IPS-18c (cell line): Measurements from ENCODE around the gene TEPSIN.

Experiments
- H3K4me3 ChIP-seq: 2 replicates; pipeline ENCODE4 v1.7.0; 2013; ENCODE audit warnings: low read depth, mild to moderate bottlenecking, low read length, moderate library complexity; ENCODE audit not compliant: insufficient read depth
- H3K9me3 ChIP-seq: one replicate; pipeline ENCODE4 v1.6.1; 2013; ENCODE audit warnings: mild to moderate bottlenecking, low read length, moderate library complexity; ENCODE audit not compliant: control insufficient read depth, insufficient read depth

Gene TEPSIN

DNA sequence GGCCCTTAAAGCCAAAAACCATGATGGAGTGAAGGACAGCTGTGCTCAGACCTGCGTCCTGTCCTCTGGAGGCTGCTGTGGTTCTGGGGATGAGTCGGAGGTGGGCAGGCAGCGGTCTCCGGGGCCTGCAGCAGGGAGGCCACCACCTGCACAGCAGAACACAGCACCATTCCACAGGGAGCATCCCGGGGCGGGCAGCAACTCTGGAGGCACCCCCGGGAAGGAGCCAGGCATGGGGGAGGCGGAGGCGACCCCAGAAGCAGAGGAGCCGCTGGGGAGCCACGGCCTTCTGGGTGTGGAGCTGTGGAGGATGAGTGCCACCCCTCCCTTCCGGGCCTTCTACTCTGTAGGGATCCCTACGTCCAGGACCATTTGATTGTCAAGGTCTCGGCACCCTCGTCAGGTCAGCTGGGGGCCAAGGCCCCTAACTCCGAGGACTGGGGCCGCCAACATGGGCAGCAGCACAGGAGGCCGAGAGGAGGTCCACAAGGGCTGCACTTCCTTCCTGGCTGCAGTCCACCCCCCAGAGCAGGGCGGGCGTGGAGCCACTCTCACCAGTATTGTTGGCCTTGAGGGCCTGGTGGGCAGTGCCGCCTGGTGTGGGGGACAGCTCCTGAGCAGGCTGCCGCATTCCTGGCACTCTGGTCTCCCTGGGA is 39.9 kb downstream of the TEPSIN start:
- Histone ChIP-seq H3K4me3 (no peak overlapping the region), H3K9me3 (no peaks in the 10 kb centered on the region)

DNA sequence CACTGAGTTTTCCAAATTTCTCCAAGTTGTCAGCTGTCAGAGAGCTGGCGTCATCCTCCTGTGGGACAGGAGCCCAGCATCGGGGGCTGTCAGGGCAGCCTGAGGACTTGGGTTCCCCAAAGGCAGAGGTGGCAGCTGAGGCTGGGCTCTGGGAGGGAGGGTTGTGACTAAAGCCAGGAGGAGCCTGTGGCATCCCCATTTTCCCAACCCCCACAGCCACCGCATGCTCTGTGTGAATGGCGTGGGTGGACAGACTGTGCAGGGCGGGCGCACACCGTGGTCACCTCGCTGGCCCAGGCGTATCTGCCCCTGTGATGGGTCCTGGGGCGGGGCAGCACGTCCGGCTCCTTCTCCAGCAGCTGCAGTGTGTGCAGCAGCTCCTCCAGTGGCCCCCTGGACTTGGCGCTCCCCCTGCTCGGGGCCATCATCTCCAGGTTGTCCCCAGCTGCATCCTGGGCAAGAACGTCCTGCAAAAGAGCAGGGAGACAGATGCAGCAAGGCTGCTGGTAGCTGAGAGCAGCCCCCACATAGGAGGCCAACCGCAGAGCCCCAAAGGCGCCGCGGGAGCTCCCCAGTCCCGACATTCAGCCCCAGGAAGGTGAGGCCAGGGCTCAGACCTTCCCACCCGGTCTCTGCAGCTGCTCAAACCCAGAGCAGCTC is 40.9 kb downstream of the TEPSIN start:
- Histone ChIP-seq H3K9me3 (no peaks in the 10 kb centered on the region), H3K4me3 (no peak overlapping the region)

DNA sequence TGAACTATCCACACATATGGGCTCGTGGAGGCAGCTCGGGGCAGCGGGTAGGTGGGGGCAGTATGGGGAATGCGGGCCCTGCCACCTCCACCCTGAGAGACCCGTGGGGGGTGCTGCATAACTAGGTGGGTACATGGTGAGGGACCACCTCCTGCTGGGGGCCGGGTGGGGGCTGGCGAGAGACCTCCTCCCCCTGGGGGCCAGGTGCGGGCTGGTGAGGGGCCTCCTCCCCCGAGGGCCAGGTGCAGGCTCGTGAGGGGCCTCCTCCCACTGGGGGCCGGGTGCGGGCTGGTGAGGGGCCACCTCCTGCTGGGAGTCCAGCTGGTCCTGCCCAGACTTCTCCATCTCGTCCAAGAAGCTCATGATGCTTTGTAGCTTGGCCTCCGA is 41.5 kb downstream of the TEPSIN start:
- H3K4me3 ChIP-seq = no peak overlapping the region

DNA sequence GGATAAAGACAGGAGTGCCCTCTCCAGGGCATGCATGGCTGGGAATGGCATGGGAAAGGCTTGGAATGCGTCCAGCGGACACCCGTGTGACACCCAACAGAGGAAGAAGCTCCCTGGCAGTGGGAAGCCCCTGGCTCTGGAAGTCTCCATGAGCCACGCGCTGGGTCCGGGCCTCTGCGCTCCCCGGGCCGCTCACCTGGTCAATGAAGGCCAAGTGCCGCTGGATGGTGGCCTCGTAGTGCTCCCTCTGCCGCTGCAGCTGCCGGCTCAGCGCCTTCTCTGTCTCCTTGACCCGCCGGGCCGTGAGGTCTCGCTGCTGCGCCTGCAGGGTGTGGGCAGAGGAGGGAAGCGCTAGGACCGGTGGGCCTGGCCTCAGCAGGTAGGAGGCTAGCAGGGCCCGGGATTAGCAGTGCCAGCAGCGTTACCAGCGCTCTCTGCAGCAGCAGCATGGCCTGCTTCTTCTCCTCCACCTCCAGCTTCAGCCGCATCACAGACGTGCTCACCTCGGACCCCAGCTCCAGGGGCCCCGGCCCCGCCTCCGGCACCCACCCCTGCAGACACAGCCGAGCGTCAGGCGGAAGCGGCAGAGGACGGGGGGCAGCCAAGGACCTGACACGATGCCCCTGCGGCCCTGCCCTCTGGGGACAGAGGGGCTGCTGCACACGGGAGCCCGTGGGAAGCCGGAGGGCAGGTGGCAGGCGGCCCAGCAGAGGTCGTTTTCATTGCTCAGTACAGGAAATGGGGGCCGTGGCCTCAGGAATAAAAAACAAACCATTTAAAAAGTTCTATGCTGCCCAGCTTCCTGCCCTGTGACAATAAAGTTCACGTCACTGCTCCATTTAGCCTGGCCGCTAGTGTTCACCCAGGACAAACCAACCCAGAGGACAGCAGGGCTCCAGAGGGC is 42.1 kb downstream of the TEPSIN start:
- Histone ChIP-seq H3K9me3 (no peaks in the 10 kb centered on the region), H3K4me3 (no peak overlapping the region)

More for the DNA sequence above, 41.5 kb downstream of the TEPSIN start:
- no peaks in the 10 kb centered on the region for H3K9me3 ChIP-seq

DNA sequence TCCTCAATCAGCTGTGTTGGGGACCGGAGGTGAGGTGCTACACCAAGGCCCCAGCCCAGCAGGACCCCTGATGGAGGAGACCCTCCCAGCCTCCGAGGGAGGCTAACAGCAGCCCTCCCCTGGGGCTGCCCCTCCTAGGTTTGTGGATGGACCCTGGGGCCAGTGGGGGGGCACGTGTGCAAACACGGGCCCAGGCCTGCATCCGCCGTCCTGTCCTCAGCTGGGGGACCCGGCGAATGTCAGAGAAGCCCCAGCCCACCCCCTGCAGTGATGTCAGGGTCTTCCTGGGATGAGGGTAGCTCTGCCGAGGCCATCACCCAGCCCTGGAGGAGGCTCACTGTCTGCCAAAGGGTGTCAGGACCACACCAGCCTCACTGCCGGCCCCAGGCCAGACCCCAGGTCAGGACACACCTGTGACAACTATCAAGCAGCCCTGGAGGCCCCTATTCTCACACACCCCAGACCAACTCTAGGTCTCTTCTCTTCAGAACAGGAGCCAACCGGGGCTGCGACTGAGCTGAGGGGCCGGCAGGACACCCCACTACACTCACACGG is 42.8 kb downstream of the TEPSIN start:
- Histone ChIP-seq H3K4me3 (no peak overlapping the region), H3K9me3 (no peaks in the 10 kb centered on the region)

DNA sequence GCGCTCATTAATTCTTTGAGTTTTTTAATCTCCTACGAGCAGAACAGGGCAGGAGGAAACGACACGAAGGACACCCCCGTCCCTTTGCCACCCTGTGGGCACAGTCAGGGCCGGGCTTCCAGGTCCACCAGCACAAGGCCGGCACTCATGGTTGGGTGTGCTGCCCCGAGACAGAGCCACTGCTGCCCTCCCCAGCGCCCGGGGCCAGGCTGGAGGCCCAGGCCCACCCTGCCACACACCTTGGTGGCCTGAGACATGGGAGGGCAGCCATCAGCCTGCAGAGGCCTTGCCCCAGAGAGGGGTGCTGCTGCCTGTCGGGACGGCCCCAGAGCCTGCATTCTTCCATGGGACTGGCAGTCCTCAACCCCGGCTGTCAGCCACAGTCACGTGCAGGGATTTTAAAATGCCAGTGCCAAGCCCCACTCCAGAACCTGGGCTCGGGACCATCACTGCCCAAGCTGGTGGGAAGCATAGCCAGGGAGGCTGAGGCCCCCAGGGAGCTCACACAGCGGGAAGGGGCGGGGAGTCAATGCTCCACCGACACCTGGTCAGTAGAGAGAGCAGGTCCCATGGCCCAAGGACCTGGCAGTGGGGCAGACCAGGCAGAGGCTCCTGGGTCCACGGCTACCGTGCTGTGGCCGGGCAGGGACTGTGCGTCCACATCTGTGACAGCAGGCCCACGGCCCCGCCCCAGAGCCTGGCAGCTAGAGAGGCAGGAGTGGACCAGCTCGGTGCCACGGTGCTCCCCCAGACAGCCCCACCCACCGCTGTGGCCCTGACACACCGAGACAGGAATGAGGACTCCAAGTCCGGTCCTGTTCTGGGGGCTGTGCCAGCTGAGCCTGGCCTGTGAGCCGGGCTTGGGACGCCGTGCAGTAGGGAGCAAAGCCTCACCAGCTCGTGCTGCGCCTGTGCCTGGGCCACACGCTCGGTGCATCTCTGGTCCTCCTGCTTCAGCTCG is 43.6 kb downstream of the TEPSIN start:
- Histone ChIP-seq H3K4me3 (no peak overlapping the region), H3K9me3 (no peaks in the 10 kb centered on the region)

DNA sequence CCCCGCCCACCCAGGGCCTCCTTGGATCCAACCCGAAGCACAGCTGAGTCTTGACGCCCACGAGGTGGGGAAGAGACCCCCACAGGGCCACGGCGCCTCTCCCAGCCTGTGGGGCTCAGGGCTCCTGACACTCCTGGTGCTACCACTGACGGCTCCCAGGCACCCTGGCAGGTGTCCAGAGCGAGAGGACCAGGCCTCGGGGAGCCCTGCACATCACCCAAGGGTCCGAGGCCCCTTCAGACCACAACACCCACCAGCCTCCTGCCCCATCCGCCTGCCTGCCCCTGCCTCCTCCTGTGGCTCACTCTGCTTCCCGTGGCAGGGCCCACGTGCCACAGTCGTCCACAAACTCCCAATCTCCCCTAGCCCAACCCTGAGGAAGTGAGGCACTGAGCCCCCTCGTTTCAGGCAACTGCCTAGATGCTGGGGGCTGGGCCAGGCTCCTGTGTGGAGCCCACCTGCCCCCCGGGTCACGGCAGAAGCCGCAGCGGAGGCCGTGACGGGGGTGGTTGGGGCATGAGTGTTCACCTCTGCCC is 44.6 kb downstream of the TEPSIN start:
- H3K4me3 ChIP-seq = no peak overlapping the region
- no peaks in the 10 kb centered on the region for H3K9me3 ChIP-seq

DNA sequence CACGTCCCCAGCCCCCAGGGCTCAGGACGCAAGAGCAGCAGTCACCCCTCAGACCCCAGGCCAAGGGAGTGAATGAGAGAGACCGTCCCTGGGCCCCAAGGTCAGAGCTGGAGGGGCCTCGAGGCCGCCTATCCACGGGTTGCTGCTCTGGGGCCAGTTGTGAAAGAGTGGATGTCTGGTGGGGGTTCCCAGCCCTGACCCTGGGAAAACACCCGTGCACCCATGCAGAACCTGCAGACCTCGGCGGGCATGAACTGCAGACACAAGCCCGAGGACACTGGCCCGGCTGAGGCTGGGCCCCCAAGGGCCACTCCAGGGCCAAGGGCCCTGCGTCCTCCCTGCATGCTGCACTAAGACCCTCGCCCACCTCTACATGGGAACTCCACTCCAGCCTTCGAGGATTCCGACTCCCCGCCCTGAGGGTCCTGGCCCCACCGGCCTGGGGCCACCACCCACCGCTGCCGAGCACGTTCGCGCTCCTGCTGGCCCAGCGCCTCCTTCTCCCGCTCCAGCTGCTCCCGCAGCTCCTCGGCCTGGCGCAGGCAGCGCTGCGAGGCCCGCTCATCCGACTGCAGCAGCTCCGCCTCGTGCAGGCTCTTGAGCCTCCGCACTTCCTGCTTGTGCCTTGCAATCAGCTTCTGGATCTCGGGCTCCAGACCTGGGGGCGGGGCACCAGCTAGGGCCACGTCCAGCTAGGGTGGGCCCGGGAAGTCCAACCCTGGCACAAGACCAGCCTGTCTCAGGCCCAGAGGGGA is 45.2 kb downstream of the TEPSIN start:
- Histone ChIP-seq H3K9me3 (no peaks in the 10 kb centered on the region), H3K4me3 (no peak overlapping the region)

DNA sequence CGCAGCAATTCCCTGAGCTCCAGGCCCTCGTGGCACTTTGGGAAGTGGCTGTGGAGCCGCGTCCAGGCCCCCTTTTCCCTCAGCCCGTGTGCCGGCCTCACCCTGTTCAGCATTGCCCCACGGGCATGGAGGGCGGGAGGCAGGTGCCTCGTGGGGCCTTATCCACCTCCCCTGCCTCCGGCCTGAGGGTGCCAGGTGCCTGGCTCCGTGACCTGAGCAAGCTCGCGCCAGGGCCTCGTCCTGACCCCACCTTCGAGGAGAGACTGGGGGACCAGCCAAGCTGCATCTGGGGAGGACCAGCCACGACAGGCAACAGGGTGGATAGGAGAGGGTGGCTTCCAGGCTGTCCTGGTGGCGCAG is 45.8 kb downstream of the TEPSIN start:
- Histone ChIP-seq H3K9me3 (no peaks in the 10 kb centered on the region), H3K4me3 (no peak overlapping the region)

DNA sequence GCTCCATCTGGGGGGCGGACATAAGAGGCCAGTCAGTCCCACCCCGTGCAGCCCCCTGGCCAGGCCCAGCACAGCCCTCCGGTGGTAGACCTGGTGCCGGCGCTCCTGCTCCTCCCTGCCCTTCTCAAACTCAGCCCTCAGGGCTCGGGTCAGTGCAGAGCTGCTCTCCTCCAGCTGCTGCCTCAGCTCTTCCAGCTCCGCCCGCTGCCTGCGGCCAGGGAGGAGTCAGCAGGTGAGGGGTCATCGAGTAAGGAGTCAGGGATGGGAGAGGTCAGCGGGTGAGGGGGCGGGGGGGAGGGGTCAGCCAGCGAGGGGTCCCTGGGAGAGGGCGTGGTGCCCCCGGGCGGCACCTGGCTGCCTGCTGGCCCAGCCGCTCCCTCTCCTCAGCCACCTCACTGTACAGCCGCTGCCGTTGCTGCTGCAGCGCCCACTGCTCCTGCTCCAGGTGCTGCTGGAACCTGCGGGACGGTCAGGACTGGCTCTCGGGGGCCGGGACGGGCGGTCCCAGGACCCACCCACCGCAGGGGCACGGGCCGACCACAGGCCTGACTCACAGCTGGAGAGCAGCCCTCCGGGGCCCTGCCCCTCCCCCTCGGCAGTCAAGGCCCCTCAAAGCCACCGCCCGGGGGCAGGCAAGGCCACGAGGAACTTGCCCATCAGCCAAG is 46.3 kb downstream of the TEPSIN start:
- H3K4me3 ChIP-seq = no peak overlapping the region
- no peaks in the 10 kb centered on the region for H3K9me3 ChIP-seq

DNA sequence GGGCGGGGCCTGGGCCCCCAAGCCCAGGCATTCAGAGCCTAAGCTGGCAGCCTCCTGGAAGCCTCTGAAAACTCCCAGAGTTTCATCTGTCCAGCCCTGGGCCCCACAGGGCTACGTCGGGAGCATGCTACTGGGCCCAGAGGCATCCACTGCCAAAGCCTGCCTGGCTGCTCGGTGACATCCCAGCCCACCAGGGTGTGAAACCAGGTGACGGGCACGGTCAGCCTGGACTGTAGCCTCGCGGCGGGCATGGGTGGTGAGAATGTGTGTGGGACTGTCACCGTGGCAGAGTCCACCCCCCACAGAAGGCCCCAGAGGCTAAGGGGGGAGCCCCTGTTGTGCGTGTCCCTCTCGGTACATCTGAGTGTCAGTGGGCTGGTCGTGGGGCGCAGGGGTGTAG is 47.2 kb downstream of the TEPSIN start:
- H3K9me3 ChIP-seq = no peaks in the 10 kb centered on the region

DNA sequence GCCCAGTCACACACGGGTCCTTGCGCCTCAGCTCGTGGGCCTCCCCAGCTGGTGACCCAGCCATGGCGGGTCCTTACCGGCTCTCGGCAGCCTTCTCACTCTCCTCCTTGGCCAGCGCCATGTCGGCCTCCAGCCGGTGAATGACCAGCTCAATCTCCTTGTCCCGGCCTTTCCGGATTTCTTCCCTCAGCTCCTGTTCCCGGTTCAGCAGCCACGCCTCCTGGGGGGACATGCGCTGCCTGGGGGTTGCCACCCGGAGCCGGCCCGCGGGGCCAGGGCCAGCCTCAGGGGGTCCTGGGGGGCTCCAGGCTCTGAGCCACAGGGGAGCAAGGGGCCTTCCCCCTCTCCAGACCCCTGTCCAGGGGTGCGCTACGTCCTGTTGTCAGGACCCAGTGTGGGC is 47.7 kb downstream of the TEPSIN start:
- H3K4me3 ChIP-seq = no peak overlapping the region

More for the DNA sequence above, 47.2 kb downstream of the TEPSIN start:
- H3K4me3 ChIP-seq = no peak overlapping the region

DNA sequence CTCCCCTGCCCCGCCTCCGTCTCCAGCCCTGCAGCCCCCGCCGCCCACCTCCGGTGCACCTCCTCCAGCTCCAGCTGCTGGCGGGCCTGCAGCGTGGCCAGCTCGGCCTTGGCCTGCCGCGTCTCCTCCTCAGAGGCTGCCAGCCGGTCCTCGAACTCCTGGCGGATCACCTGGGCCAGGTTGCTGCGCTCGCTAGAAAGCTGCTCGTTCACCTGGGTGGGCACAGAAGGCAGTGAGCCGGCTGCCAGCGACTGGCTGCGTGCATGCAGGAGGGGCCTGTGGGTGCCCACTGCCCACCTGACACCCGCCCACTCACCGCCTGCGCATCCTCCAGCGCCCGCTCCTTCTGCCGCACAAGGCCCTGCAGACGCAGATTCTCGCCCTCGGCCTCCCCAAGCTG is 48.3 kb downstream of the TEPSIN start:
- Histone ChIP-seq H3K4me3 (no peak overlapping the region), H3K9me3 (no peaks in the 10 kb centered on the region)

More for the DNA sequence above, 47.7 kb downstream of the TEPSIN start:
- no peaks in the 10 kb centered on the region for H3K9me3 ChIP-seq

DNA sequence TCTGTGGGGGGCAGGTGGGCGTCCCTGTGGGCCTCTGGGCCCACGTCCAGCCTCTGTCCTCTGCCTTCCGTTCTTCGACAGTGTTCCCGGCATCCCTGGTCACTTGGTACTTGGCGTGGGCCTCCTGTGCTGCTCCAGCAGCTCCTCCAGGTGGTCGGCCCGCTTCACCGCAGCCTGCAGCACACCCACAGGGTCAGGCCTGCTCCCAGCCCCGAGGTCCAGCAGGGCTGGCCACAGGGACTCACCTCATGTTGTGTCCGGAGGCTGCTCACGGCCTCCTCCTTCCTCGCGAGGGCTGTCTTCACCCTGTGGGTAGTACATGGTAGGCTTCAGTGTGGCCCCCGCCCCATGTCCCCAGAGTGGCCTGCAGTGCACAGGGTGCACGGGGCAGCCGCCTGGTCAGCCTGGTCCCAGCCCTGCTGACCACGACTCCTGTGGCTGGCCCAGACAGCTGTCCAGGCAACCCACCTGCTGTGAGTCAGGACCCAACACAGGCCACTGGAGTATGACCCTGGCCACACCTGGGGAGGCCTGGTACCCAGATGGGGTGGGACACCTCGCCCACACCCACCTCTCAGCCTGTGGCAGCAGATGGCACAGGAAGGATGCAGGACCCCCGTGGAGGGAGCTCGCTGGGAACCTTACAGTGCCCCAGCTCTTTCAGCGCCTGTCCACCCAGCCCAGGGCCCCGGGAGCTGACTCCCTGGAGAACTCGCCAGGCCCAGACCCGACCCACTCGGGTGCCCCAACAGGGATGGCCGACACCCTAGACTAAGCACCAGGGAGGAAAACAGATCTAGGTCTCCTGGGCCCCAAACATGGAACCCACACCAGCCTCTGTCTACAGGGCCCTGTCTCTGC is 49.0 kb downstream of the TEPSIN start:
- H3K4me3 ChIP-seq = no peak overlapping the region
- no peaks in the 10 kb centered on the region for H3K9me3 ChIP-seq

DNA sequence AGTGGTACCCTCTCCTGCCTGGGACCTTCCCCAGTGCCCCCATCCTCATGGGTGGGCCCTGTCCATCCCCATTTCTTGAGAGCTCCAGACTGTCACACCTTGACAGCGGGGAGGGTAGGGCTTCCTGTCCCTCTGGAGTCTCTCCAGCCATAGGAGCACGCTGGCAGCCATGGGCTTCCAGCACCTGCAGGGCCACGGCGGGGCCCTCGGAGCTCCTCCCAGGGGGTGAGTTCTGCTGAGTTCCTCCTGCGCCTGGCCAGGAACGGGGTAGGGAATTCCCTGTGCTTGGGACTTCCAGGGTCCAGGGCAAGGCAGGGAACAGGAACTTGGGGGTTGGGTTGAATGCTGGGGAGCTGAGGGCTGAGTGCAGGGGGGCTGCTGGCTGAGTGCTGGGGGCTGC is 49.8 kb downstream of the TEPSIN start:
- H3K9me3 ChIP-seq = peaks cover 2% of the 10 kb centered on the region

More for the DNA sequence above, 49.8 kb downstream of the TEPSIN start:
- H3K4me3 ChIP-seq = no peak overlapping the region
